MV-4-11 (cell line): Measurements from ENCODE around the gene NACA2.
"Not testable (repeated sequence)": the region's sequence is repeated elsewhere in the genome, so short reads cannot be mapped to it uniquely, and the experiment has no call there.

Source experiments
- DNase-seq: peaks from one replicate; lab custom pipeline; 2025; lab: John Stamatoyannopoulos, UW

The NACA2 gene

DNA sequence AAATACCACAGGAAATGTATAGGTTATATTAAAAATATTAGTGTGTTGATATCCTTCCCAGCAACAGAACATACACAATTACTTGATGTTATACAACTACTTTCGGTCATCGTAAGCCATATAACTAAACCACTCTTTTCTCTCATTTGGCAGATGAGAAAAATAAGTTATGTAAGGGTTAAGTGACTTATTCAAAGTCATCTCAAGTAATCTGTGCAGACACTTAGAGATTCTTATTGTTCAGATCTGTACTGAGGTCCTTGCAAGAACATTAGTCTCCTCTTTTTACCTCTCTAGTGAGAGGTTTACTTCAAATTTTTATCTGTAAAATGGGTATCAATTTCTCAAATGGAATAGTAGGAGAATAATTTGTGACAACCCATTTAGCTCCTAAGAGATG is 15.0 kb downstream of the NACA2 start:
- no peak for DNase-seq

- no peak for DNase-seq
Measured at GRCh38 chr17:61575352-61575975, 15.6 kb downstream of the NACA2 start.

DNA sequence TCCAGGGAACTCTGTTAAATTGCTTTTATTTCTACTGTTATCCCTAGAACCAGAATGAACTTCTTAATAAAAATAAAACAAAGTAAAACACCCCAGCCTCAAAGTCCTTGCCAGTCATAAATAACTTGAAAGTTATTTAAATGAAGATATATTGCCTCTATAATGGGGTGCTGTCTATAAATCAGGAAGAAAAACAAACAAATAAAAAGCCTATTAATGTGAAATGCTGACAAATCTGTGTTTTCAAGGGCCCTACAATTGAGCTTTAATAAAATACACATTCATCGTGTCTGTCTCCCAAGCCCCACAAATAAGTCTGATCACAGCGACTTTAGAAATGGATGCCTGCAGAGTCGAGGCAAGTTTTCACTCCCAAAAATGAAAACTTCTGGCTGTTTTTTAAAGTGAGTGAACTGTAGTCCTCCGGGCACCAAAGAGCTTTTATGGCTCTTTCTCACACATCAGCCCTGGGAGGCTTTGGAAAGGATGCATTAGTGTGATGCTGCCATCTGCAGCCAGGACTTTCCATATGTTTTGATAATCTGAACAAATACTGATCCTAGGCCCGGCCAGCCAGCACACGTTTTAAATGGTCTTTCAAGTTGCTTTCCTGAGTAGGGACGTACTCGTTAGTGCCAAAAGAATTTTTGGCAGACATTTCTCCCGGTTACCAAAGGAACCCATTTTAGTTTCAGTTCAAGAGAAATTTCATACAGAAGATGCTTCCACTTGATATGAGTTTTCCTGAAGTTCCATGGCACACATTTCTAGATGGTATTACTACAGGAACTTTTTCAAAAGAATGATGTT is 16.3 kb downstream of the NACA2 start:
- DNase-seq = peak; percentile 5

GRCh38 chr17:61572547-61572946 is 18.5 kb downstream of the NACA2 start:
- DNase-seq = not testable (repeated sequence)

DNA sequence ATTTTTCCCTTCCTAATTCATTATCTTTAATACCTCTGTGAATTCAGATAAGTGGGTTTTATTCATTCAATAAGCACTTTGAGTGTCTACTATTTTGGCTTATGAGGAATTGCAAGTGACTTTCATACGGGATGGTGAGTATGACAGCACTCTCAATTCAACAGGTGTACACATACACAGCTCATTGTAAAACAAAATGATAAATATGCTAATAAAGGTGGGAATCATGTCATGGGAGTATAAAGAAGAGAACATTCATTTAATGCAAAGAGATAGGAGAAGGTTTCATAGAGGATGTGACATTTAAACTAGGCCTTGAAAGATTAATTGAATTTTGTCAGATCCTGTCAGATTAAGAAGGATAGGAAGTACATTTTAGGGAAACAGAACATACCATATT is 19.4 kb downstream of the NACA2 start:
- DNase-seq = no peak

GRCh38 chr17:61570118-61570517 is 20.9 kb downstream of the NACA2 start:
- no peak for DNase-seq

GRCh38 chr17:61569525-61569924 is 21.5 kb downstream of the NACA2 start:
- DNase-seq = not testable (repeated sequence)

DNA sequence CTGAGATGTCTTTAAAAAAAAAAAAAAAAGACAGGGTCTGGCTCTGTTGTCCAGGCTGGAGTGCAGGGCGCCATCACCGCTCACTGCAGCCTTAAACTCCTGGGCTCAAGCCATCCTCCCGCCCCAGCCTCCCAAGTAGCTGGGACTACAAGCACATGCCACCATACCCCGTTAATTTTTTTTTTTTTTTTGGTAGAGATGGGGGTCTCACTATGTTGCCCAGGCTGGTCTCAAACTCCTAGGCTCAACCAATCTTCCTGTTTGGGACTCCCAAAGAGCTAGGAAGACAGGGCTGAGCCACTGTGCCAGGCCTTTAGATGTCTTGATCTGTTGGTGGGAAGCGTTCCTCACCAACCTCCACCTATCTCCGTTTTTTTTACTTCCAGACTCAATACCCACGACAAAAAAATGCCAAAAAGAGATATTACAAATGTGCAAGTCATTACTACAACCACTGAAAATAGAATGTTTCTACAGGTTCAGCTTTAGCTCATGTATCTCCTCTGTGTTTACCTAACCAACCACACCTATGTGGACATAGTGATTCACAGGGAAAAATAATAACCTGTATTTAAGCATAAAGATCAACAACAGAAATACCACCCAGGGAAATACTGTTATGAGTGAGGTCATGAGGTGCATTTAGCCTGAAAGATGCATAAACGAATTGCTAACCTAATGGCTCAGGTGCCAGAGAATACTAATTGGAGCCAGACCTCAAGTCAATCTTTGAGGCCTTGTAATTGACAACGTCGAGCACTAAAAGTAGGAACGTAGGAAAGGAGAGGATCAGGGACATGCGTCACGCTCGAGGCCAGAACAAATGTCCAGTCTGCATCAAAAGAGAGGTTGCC is 22.6 kb downstream of the NACA2 start:
- DNase-seq = no peak

- no peak for DNase-seq
Measured at GRCh38 chr17:61567045-61567802, 23.8 kb downstream of the NACA2 start.

- DNase-seq = not testable (repeated sequence)
Measured at GRCh38 chr17:61566448-61566847, 24.6 kb downstream of the NACA2 start.

GRCh38 chr17:61565850-61566249 is 25.2 kb downstream of the NACA2 start:
- DNase-seq = not testable (repeated sequence)

- no peak for DNase-seq
Measured at GRCh38 chr17:61565213-61565612, 25.8 kb downstream of the NACA2 start.

- DNase-seq = no peak
Measured at GRCh38 chr17:61562287-61562686, 28.7 kb downstream of the NACA2 start.

- no peak for DNase-seq
Measured at GRCh38 chr17:61561354-61561753, 29.7 kb downstream of the NACA2 start.

DNA sequence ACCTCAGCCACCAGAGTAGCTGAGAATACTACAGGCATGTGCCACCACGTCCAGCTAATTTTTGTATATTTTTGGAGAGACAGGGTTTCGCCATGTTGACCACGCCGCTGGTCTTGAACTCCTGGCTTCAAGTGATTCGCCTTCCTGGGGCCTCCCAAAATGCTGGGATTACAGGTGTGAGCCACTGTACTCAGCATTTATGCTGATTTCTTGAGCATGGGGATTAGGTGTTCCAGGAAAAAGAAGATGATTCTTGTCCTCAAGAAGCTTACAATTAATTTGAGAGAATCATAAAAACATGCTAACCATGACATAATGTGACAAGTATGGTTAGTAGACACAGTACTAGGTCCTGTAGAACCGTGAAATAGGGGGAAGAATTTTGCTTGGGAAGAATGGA is 30.9 kb downstream of the NACA2 start:
- no peak for DNase-seq

- no peak for DNase-seq
Measured at GRCh38 chr17:61556224-61557188, 34.5 kb downstream of the NACA2 start.

GRCh38 chr17:61555127-61555566 is 35.9 kb downstream of the NACA2 start:
- no peak for DNase-seq

DNA sequence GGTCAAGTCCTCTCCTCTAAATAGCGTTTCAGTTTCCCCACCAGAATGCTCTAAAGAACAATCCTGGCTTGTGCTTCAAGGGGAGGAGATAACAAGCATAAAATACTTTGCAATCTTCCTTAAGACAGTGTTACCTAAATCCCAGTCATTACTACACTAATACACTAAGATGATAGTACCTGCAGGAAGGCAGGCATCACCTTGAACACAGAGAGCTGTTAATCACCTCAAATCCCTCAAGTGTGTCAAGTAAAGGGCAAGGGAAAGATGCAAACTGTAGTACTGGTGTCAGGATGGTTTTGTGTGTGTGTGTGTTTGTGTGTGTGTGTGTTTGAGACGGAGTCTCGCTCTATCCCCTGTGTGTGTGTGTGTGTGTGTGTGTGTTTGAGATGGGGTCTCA is 36.8 kb downstream of the NACA2 start:
- no peak for DNase-seq

DNA sequence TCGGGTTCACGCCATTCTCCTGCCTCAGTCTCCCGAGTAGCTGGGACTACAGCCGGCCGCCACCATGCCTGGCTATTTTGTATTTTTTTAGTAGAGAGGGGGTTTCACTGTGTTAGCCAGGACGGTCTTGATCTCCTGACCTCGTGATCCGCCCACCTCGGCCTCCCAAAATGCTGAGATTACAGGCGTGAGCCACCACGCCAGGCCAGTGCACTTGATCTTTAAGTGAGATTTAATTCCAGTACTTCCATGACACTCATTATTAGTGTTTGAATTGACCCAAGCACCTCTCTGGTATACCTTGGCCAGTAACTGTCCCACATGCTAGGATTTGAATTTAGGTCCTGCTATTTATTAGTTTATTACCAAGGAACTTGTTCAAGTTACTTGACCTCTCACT is 38.5 kb downstream of the NACA2 start:
- DNase-seq = not testable (repeated sequence)

DNA sequence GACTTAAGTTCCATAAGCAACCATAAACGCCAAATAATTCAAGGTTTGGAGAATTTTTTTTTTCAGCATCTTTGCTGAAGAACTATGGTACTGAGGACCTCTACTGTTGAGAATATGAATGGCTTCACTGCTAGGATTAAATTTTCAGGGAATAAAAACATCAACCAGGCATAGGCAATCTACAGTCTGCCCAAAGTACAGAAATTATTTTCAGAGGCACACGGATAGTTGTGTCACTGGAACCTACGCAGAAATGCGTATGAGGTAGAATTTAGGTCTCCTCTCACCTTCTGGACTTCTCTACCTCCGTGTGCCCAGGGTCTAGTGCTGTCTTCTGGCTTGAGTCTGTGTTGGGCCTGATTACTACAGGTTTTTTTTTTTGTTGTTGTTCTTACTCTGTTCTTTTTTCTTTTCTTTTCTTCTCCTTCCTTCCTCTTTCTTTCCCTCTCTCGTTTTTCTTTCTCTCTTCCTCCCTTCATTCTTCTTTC is 39.7 kb downstream of the NACA2 start:
- DNase-seq = peak; percentile 31
